HG03439 (cell line): ENCODE measurements around the gene UBE3D.

ENCODE experiments used
- ATAC-seq: cut with Tn5 transposase; IDR thresholded peaks from one replicate; pipeline ENCODE4 v1.9.1; 2021; ENCODE audit warnings: mild to moderate bottlenecking, moderate library complexity; ENCODE audit not compliant: unreplicated experiment

Gene UBE3D, protein sequence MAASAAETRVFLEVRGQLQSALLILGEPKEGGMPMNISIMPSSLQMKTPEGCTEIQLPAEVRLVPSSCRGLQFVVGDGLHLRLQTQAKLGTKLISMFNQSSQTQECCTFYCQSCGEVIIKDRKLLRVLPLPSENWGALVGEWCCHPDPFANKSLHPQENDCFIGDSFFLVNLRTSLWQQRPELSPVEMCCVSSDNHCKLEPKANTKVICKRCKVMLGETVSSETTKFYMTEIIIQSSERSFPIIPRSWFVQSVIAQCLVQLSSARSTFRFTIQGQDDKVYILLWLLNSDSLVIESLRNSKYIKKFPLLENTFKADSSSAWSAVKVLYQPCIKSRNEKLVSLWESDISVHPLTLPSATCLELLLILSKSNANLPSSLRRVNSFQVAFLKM

DNA sequence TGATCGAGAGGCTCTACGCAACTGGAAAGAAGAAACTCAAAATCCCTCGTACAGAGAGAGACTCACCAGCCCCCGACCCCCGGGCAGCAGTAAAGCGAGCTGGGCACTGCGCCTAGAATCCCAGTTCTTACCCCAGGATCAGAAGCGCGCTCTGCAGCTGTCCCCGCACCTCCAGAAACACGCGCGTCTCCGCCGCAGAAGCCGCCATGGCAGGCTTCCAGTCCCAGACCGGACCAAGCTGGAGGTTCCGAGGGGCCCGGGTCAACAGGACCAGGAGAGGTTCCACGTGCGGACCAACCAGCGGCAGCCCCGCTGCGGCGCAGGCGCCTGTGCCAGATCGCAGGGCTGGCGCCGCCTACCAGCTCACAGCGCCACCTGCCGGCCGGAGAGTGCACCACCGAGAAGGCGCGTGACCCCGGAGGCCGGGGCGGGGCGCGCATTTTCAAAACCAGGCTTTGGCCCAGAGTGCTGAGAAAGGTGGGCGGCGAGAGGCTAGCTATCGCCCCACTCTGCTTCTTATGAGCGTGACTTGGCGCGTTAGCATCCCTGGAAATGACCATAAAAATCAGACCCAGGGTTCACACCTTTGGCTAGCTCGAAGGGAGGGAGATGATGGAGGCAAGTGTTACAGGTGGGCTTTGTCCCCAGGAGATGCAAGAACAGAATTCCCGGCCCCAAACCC, at the start of gene UBE3D:
Gene UBE3D (minus strand): TSS at position 331 of the 682 bp plus-strand sequence. CDS start 123 bp downstream, at position 208.
- peak; percentile 67 for ATAC-seq

DNA sequence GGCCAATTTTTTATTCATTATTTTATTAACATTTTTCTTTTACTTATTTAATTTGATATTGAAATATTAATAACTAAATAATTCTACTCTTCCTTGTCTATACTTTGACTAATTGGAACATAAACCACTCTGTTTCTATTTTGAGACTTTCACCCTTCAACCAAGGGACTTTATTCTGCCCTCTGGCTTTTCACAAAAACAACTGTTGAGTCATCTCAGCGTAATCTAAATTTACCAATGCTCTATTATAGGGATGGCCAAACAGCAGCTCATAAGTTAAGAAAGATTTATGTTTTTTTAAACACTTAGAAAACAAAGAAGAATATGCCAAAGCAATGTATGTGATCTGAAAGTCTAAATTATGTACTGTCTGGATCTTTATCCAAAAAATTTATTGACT, 48.5 kb upstream of the UBE3D start:
- no peak for ATAC-seq

DNA sequence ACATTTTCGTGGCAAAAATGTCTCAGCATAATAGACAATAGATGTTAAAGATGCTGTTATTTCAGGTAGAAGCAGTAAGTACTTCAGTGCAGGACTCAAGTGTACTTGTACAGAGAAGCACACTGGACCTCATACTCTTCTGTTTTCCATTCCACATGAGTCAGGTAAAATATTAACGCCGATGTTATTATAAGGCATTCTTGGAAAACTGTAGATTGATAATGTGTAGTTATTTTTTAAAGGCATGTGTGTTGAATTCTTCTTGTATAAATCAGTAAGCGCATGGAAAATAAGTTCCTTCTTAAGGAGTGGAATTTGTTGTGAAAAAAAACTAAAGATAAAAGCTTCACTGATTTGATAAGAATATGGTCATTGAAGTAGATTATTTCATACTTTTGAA, 47.6 kb upstream of the UBE3D start:
- ATAC-seq = no peak

DNA sequence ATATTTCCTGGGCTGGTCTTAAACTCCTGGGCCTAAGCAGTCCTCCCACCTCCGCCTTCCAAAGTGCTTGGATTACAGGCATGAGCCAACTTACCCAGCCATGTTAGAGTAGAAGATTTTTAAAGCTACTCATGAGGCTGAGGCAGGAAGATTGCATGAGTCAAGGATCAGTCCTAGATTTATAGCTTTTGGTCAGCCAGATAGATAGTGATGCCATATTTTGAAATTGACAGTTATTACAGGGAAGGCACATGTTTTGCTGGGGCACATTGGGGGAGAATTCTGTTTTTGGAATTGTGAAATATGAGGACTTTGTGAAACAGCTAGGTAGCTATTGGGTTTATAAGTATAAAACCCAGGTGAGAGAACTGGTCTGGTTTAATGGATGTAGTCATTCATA, 42.7 kb upstream of the UBE3D start:
- no peak for ATAC-seq

DNA sequence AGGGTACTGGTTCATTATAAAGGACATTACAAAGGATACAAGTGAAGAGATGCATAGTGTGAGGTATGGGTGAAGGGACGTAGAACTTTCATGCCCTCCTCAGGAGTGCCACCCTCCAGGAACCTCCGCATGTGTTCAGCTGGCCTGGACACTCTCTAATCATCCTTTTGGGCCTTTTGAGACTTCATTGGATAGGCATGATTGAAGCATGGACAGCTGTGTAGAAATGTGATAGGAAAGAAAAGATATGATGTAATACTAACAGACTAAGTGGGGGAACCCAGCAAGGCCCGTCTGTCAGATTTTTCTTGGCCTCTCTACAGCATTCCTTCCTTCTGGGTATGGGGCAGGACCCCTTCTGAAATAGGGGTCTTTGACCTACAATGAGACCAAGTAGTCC, 32.9 kb upstream of the UBE3D start:
- no peak for ATAC-seq

DNA sequence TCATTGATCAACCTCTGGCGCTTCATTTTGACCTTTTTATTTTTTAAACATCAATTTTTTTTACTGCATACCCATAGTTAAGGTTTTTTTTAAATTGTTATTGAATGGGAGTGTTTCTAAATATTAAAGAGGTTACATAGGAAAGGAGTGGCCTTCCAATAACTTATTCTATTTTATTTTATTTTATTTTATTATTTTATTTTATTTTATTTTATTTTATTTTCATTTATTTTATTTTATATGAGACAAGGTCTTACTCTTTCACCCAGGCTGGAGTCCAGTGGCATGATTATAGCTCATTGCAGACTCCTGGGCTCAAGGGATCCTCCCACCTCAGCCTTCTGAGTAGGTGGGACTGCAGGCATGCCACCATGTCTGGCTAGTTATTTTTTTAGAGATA, 32.0 kb upstream of the UBE3D start:
- no peak for ATAC-seq

DNA sequence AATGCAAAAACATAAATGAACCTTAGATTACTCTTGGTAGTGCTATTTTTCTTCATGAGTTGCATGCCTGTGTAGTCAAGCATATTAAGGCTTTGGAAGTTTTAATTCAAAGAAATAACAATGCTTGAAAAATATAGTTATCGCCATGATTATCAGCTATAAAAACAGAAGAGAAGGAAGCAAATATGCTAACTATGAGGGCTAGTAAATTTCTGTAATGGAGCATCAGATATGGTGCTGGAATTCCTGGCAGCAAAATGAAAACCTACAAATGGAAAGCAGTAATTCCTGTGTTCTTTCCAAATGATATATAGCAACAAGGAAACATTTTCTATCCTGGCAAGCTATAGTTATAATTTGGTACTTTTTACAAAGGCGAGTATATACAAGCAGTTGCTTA, 31.6 kb upstream of the UBE3D start:
- ATAC-seq = no peak

DNA sequence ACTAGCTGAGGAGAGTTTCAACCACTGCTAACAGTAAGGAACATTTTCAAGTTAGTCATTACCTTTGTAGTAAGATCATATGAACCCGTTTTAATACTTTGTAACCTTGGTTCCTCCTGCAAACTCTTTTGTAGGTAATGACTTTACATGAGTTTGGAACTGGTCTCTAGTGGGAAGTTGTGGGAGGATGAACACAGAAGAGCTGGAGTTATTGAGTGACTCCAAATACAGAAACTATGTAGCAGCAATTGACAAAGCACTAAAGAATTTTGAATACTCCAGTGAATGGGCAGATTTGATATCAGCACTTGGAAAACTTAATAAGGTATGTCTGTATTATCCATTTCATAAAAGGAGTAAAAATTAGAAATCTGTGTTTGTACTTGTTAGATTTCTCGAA, 31.1 kb upstream of the UBE3D start:
- ATAC-seq = no peak

DNA sequence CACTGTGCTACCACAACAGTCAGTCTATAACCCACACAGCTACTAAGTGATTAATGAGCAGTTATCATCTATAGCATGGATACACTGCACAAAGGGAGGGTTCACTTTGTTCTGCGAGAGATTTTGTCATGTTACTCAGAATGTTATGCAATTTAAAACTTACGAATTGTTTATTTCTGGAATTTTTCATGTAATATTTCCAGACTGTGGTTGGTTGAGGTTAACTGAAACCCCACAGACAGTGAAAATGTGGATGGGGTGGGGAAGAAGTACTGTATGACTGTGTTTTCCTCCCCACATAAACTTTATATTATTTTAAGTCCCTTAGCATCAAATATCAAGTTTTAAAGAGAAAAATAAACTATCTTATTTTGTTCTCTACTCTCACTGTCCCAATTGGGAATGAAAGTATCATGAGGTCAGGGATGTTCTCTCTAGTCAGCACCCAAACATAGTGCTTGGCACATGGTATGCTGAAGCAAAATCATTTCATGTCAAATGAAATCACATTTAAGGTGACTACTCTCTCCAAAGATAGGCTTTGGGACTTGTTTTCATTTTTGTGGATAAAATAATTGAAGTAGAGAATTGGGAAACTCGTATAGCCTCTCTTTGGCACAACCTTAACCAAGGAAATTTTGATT, 27.2 kb upstream of the UBE3D start:
- ATAC-seq = no peak

DNA sequence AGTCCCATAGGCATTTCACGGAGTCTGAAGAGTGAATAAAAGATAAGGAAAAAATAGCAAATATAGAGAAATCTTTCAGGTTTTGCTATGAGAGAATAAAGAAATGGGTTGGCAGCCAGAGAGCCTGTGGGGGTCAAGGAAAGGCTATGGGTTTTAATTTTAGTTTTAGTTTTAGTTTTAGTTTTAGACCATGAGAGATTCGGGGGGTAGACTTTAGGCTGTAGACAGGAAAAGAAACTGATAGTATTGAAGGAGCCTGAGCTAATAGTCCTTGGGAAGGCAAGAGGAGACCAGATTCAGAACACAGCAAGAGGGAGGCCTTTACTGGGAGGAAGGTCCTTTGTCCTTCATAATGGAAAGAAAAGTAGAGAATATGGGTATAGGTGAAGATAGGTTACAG, 21.1 kb upstream of the UBE3D start:
- ATAC-seq = peak; percentile 96

DNA sequence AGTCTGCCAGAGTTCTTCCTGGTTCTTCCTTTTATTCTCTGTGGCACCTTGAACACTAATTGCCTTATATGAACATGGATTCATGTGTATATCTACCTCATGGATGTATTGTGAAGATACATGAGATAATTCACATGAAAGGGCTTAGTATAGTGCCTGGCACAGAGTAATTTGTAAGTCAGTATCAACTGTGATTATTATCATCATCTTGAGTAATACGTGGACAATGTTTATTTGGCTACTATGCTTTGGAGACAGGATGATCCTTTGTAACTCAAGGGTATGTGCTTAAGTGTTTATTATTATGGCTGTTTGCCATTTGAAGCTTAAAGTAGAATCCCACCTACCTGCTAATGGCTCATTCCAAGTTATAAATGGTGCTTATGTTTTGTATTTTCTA, 17.8 kb upstream of the UBE3D start:
- no peak for ATAC-seq

DNA sequence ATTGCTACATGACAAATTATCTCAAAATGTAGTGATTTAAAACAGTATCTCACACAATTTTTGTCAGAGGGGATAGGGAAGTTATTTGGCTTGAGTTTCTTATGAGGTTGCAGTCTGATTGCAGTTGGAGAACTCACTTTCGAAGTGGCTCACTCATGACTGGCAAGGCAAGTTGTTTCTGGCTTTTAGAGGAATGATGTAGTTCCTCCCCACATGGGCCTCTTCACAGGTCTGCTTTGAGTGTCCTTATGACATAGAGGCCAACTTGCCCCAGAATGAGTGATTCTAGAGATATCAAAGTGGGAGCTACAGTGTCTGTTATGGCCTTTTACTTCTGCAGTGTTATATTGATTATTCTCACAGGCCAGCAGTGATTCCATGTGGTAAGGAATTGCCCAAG, 8.0 kb upstream of the UBE3D start:
- ATAC-seq = no peak

DNA sequence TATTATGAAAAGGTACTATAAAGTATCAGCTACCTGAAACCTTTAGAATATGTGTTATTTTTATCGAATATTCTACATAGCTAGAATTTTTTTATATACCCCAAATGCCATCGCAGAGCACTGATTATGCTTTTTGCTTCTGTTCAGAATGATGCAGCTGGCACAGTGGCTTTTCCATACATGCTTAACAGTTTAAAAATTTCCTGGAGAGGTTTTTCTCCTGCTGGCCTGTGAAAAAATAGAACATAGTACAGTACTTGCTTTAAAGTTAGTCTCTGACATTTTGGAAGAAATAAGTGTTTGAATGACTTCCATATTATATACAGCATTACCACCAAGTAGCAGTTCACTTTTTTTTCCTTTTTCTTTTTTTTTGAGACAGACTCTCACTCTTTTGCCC, 7.1 kb upstream of the UBE3D start:
- no peak for ATAC-seq

DNA sequence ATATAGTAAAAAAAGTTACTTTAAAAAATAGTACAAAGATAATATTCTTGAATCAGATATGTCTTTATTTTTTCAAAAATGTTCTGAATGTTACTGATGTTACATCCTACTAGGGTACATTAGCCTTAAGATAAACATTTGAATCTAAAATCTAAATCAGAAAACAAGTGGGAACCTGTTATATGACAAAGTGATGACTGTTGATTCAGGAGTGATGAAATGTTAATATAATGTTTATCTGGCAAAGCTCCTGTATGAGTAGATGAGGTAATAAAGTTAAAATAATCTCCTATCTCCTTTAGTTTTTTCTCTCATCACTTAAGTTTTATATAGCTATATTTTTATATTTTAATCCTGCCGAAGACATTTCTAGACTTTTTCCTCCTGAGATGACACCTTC, 6.1 kb upstream of the UBE3D start:
- ATAC-seq = no peak

DNA sequence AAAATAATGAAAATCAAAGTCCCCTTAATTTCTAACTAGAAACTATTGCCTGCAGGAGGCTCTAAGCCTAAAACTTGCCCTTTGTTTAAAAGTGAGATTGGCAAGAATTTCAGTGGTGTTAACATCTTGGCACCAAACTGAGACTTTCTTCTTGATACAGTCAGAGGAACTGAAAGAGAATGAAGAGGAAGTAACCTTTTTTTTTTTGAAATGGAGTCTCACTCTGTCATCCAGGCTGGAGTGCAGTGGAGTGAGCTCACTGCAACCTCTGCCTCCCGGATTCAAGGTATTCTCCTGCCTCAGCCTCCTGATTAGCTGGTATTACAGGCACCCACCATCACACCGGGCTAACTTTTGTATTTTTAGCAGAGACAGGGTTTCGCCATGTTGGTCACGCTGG, 5.4 kb upstream of the UBE3D start:
- peak; percentile 28 for ATAC-seq

DNA sequence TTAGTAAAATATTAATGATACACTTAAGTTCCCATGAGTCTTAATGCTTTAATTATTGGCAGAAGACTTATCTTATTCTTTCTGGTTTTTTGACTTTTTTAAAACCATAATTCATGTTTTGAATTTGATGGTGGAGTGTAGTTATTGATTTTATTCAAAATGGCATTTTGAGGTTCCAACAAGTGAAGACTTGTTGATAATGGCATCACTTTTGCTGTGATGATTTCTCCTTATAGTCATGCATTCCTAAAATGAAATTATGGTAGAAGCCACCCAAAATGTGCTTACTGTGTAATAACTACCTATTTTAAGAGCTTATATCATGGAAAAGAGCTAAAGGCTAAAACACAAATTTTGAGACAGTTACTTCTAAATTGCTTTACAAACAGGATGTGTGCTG, 4.0 kb upstream of the UBE3D start:
- ATAC-seq = no peak

DNA sequence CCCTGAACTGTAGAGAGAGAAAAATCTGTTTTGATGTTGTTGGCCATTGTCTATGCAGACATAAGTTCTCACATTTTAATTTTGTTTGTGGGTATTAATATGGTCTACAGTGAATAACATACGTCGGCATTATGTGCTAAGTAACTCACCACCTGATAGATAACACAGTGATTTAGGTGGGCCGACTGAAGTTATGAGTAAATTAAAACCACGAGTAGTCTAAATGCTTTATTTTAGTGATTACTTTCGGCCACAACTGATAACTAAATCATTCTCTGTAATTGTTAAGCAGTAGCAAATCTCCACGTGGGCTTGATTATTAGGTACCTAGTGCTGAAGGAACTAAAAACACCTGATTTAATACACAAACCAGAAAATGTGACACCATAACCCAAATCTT, 3.0 kb upstream of the UBE3D start:
- ATAC-seq = no peak

DNA sequence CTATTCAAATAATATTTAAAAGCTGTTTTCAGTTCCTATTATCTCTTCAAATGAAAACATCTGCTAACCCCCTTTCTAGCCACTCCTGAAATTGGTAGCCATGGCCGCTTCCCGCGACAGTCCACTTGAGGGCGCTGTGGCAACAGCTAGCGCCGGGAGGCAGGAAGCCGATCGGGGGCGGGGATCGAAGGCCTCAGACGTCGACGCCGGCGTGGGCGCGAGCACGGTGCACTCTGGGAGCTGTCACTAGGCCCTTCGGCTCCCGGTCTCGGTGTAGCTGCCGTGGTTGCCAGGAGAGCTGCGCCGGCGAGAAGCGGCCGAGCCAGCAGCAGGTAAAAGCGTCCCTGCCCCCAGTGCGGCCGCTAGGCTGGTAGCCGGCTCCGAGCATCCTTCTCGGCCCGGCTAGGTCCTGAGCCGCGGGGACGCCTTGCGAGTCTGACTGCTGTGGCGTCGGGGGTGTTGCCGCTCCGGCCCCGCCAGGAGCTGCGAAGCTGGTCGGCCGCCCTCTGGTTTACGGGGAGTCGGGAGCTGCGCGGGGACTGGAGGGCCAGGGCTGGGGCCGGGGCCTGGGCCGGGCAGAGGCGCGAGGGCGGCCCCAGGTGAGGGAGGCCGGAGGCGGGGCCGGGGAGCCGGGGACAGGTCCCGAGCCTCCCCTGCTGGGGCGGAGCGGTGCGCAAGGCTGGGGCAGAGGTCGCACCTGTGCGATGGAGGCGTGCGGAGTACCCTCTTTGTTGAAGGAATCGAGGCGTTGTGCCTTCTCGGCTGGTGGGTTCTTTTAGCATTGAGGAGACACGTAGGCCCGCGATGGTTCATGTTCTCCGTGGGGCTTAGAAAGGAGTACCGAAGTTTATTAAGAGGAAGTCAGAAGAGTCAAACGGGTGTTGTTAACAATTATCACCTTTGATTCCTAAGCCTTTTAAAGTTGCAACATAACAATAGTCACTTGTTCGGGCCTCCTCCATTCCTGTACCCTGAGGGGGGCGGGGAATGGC, 2.1 kb upstream of the UBE3D start, which contains the start of gene DOP1A:
Gene DOP1A (plus strand): TSS at position 224 of the 992 bp plus-strand sequence. CDS start 29,307 bp downstream, outside the sequence.
- ATAC-seq = peak; percentile 89

DNA sequence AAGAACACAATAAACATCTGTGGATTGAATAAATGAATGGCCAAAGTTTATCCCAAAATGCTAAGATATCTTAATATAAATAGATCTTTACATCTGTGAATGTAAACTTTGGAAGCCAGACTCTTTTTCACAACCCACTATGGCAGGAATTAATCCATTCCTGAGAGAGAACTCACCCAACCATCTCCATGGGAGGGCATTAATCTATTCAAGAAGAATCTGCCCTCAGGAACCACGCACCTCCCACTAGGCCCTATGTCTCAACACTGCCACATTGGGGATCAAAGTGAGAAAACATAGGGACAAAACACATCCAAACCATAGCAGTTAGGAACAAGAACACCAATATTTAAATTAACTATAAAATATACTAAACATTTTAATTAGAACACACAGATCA, 3.4 kb downstream of the UBE3D start:
- ATAC-seq = no peak

DNA sequence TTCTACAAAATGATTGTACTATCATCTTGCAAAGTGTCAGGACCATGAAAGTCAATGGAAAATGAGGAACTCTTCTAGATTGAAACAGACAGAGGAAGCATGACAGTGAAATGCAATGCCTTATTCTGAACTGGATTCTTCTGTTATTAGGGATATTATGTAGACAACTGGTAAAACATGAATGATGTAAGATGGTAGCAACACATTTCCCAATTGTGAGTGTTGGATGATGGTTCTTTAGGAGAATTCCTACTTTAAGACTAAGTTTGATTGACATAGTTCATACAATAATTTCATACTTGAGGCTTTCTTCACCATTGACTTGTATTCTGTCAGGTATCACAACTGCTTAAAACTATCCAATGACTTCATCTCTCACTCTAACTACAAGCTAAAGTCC, 4.5 kb downstream of the UBE3D start:
- no peak for ATAC-seq
